Natural killer cell (primary cell): ENCODE data around the gene LZTS2. TPM values are rescaled to one million over a fixed set of nuclear protein-coding genes. Genes with fewer than 3 reads are reported as not detected.

Source experiments
- ATAC-seq, 3 donors: fragments of 150-1000 bp in 2 of 3; fragments of 200-7000 bp in 1 of 3; cut with Tn5 transposase; 1 replicate in 1 of 3; 2 replicates in 2 of 3; pipeline ENCODE4 v1.10.0; 2021; ENCODE audit warnings: mild to moderate bottlenecking in 2 of 3, moderate library complexity in 2 of 3
- DNase-seq, 2 donors: peaks; one replicate each; pipeline versions ENCODE4 v3.0.0 to v3.0.0-alpha.2; 2013 to 2021; ENCODE audit warnings: mixed read lengths in 1 of 2
- H3K27ac ChIP-seq: one replicate; pipeline ENCODE4 v1.5.1; 2013; ENCODE audit warnings: mild to moderate bottlenecking, low read length
- H3K27me3 ChIP-seq: one replicate; pipeline ENCODE4 v1.6.1; 2013; ENCODE audit warnings: low read length; ENCODE audit not compliant: control insufficient read depth, insufficient read depth
- H3K36me3 ChIP-seq: one replicate; pipeline ENCODE4 v1.6.1; 2013; ENCODE audit warnings: low read length; ENCODE audit not compliant: control insufficient read depth, insufficient read depth
- H3K4me1 ChIP-seq: one replicate; pipeline ENCODE4 v1.6.1; 2013; ENCODE audit warnings: low read length; ENCODE audit not compliant: control insufficient read depth, insufficient read depth
- H3K4me3 ChIP-seq: one replicate; pipeline ENCODE4 v1.5.1; 2013; ENCODE audit warnings: low read length
- H3K9me3 ChIP-seq: one replicate; pipeline ENCODE4 v1.6.1; 2013; ENCODE audit warnings: low read length; ENCODE audit not compliant: control insufficient read depth, insufficient read depth
- H3K27ac Mint-ChIP-seq, 2 donors: one replicate each; pipeline ENCODE4 v1.8.0; 2022; ENCODE audit warnings: mild to moderate bottlenecking in 2 of 2, mixed read lengths in 2 of 2, moderate library complexity in 1 of 2
- H3K27me3 Mint-ChIP-seq, 2 donors: one replicate each; pipeline ENCODE4 v1.8.0; 2022; ENCODE audit warnings: low read depth in 2 of 2, mixed read lengths in 2 of 2
- H3K36me3 Mint-ChIP-seq: one replicate; pipeline ENCODE4 v1.8.0; 2022; ENCODE audit warnings: mixed read lengths
- H3K4me1 Mint-ChIP-seq, 2 donors: one replicate each; pipeline ENCODE4 v1.8.0; 2022; ENCODE audit warnings: mixed read lengths in 2 of 2
- H3K4me3 Mint-ChIP-seq: one replicate; pipeline ENCODE4 v1.8.0; 2022; ENCODE audit warnings: mild to moderate bottlenecking, moderate library complexity, mixed read lengths
- H3K9me3 Mint-ChIP-seq, 2 donors: one replicate each; pipeline ENCODE4 v1.8.0; 2022; ENCODE audit warnings: mixed read lengths in 2 of 2
- CTCF ChIP-seq: fragments of 200-600 bp; IDR thresholded peaks from one replicate; pipeline ENCODE4 v1.8.0; 2022; ENCODE audit warnings: antibody characterized with exemption
- WGBS: methylation state at CpG from one replicate; pipeline ENCODE4 v1.1.7; 2013; ENCODE audit warnings: missing lambda C conversion rate; ENCODE audit not compliant: insufficient coverage; 5-methylcytosine and 5-hydroxymethylcytosine counted together
- intact Hi-C: fragments of 100-400 bp; cut with micrococcal nuclease; formaldehyde crosslinking; loops from one replicate; pipeline ENCODE4 v1.14.2; 2022
- total RNA-seq, 4 donors: library from RNA; stranded (reverse); fragments of 120-200 nt in 1 of 4; gene quantifications; one replicate each; pipeline versions ENCODE4 v1.2.3 to v1.2.4, GENCODE V29; 2013 to 2022

The LZTS2 gene
- total RNA-seq, 3 donors from 2014 or later (not counting 1 experiment from before 2014, with no cell fraction given): 8.0 to 16.1 (median 11.7) TPM

GRCh38 chr10:100979791-100980272 lies 19.8 kb upstream of the LZTS2 start:
- ATAC-seq (no peak), DNase-seq (no peak)
- Mint-ChIP-seq H3K27ac (no peak overlapping the region), H3K9me3 (no peaks in the 10 kb centered on the region), H3K36me3 (peaks cover 8% of the 10 kb centered on the region), H3K4me1 (peaks cover 0 to 8% of the 10 kb centered on the region in 2 donors), H3K27me3 (no peaks in the 10 kb centered on the region), H3K4me3 (no peak overlapping the region)
- intact Hi-C loops: no loop called here
- H3K4me1 ChIP-seq: no peaks in the 10 kb centered on the region
- WGBS: 96% methylated on average over 16 of the region's 16 CpGs
- peaks cover 15% of the 10 kb centered on the region for H3K36me3 ChIP-seq
- H3K27ac ChIP-seq: no peak overlapping the region
- H3K4me3 ChIP-seq: no peak overlapping the region
- no peaks in the 10 kb centered on the region for H3K27me3 ChIP-seq
- H3K9me3 ChIP-seq: no peaks in the 10 kb centered on the region
- TF ChIP-seq CTCF: no peak

GRCh38 chr10:100980311-100980710 lies 19.3 kb upstream of the LZTS2 start:
- WGBS: 98% methylated on average over 2 of the region's 2 CpGs
- Mint-ChIP-seq H3K9me3 (no peaks in the 10 kb centered on the region), H3K4me1 (peaks cover 0 to 9% of the 10 kb centered on the region in 2 donors), H3K27ac (no peak overlapping the region), H3K27me3 (no peaks in the 10 kb centered on the region), H3K36me3 (peaks cover 8% of the 10 kb centered on the region), H3K4me3 (no peak overlapping the region)
- no peaks in the 10 kb centered on the region for H3K4me1 ChIP-seq
- H3K27me3 ChIP-seq: no peaks in the 10 kb centered on the region
- peaks cover 15% of the 10 kb centered on the region for H3K36me3 ChIP-seq
- no peaks in the 10 kb centered on the region for H3K9me3 ChIP-seq
- no peak overlapping the region for H3K27ac ChIP-seq
- H3K4me3 ChIP-seq: no peak overlapping the region
- intact Hi-C loops: no loop called here
- no peak for DNase-seq
- no peak for TF ChIP-seq CTCF
- no peak for ATAC-seq

- H3K27ac ChIP-seq: no peak overlapping the region
- Mint-ChIP-seq H3K27ac (no peak overlapping the region), H3K9me3 (no peaks in the 10 kb centered on the region), H3K27me3 (no peaks in the 10 kb centered on the region), H3K4me3 (no peak overlapping the region), H3K4me1 (peaks cover 0 to 12% of the 10 kb centered on the region in 2 donors), H3K36me3 (peaks cover 8% of the 10 kb centered on the region)
- 100% methylated on average over 7 of the region's 7 CpGs for WGBS
- H3K4me3 ChIP-seq: no peak overlapping the region
- no peak for TF ChIP-seq CTCF
- no peaks in the 10 kb centered on the region for H3K9me3 ChIP-seq
- ATAC-seq: no peak
- intact Hi-C loops: no loop called here
- H3K4me1 ChIP-seq: no peaks in the 10 kb centered on the region
- peak in 1 of 2 donors; percentile 2 for DNase-seq
- H3K36me3 ChIP-seq: peaks cover 15% of the 10 kb centered on the region
- no peaks in the 10 kb centered on the region for H3K27me3 ChIP-seq
Measured at GRCh38 chr10:100980711-100981110, 18.9 kb upstream of the LZTS2 start.

GRCh38 chr10:100981178-100981772 lies 18.3 kb upstream of the LZTS2 start:
- Mint-ChIP-seq H3K36me3 (peaks cover 8% of the 10 kb centered on the region), H3K9me3 (no peaks in the 10 kb centered on the region)

More at GRCh38 chr10:100981178-100981772, 18.3 kb upstream of the LZTS2 start:
- Histone ChIP-seq H3K4me3 (no peak overlapping the region), H3K27me3 (no peaks in the 10 kb centered on the region), H3K9me3 (no peaks in the 10 kb centered on the region), H3K27ac (no peak overlapping the region), H3K36me3 (peaks cover 15% of the 10 kb centered on the region), H3K4me1 (peaks cover 2% of the 10 kb centered on the region)
- intact Hi-C loops: no loop called here
- no peak overlapping the region for H3K27ac Mint-ChIP-seq
- H3K4me3 Mint-ChIP-seq: no peak overlapping the region
- DNase-seq: no peak
- WGBS: 92% methylated on average over 4 of the region's 5 CpGs
- H3K27me3 Mint-ChIP-seq: no peaks in the 10 kb centered on the region
- peaks cover 0 to 16% of the 10 kb centered on the region in 2 donors for H3K4me1 Mint-ChIP-seq
- no peak for ATAC-seq
- TF ChIP-seq CTCF: no peak
